Endothelial cell of umbilical vein (primary cell): ENCODE results near the gene NFU1. TPM values are rescaled to one million over a fixed set of nuclear protein-coding genes. Genes with fewer than 3 reads are reported as not detected.

ENCODE experiments used
- BruUV-seq: library from RNA; stranded (reverse); fragments of 400-500 nt; replicated peaks from 2 replicates; lab custom pipeline; 2021; lab: Mats Ljungman, UMichigan
- CTCF ChIA-PET: fragments of 300-600, 350-600 bp; sonication (Branson Sonifier 250); formaldehyde crosslinking; loops from one replicate; lab custom pipeline; 2021; ENCODE audit warnings: antibody characterized with exemption, inconsistent platforms; lab: Charles Lee
- POLR2A ChIA-PET: fragments of 300-600, 350-600 bp; sonication (Branson Sonifier 250); formaldehyde crosslinking; loops from one replicate; lab custom pipeline; 2021; ENCODE audit warnings: antibody characterized with exemption, inconsistent platforms; lab: Charles Lee
- DNase-seq: peaks from one replicate; pipeline ENCODE4 v3.0.0-alpha.2; 2011; ENCODE audit warnings: low read depth, low spot score
- FAIRE-seq: peaks from 2 replicates; lab custom pipeline; 2011; peaks lifted over from hg19 to GRCh38; lab: Jason Lieb, UNC
- H2AFZ ChIP-seq: 2 replicates; pipeline ENCODE4 v1.6.0; 2012; ENCODE audit warnings: low read depth, low read length, control low read depth, inconsistent platforms
- H3K27ac ChIP-seq: 2 replicates; pipeline ENCODE4 v1.5.1; 2011; ENCODE audit warnings: low read depth, mild to moderate bottlenecking, control low read depth, low read length, moderate library complexity; ENCODE audit not compliant: insufficient read depth
- H3K27me3 ChIP-seq, 2 experiments: 2 replicates each; pipeline versions ENCODE4 v1.6.0 to v1.6.1; 2011; ENCODE audit warnings: low read length in 2 of 2, mixed read lengths in 1 of 2; ENCODE audit not compliant: control insufficient read depth in 2 of 2, insufficient read depth in 2 of 2
- H3K36me3 ChIP-seq, 2 experiments: 2 replicates in 1 of 2; 3 replicates in 1 of 2; pipeline ENCODE4 v1.5.1; 2011; ENCODE audit warnings: low read length in 2 of 2, mild to moderate bottlenecking in 1 of 2, moderate library complexity in 1 of 2; ENCODE audit not compliant: control insufficient read depth in 2 of 2, insufficient read depth in 2 of 2; ENCODE audit errors: extremely low read depth in 1 of 2
- H3K4me1 ChIP-seq: 3 replicates; pipeline ENCODE4 v1.5.1; 2011; ENCODE audit warnings: mild to moderate bottlenecking, low read length; ENCODE audit not compliant: control insufficient read depth, insufficient read depth; ENCODE audit errors: extremely low read depth
- H3K4me2 ChIP-seq: 2 replicates; pipeline ENCODE4 v1.6.1; 2011; ENCODE audit warnings: low read length, control low read depth, mixed read lengths; ENCODE audit not compliant: insufficient read depth
- H3K4me3 ChIP-seq, 3 experiments: fragments of 200-600 bp in 1 of 3; sonication (generic), shearing (Covaris generic) in 1 of 3; replicated peaks in 1 of 3; 2 replicates each; pipeline ENCODE4 v1.5.1; 2011 to 2016; ENCODE audit warnings: control low read depth in 3 of 3, low read length in 3 of 3, mild to moderate bottlenecking in 2 of 3, inconsistent platforms in 1 of 3, low read depth in 1 of 3, moderate library complexity in 1 of 3; ENCODE audit not compliant: insufficient read depth in 1 of 3
- H3K79me2 ChIP-seq: 2 replicates; pipeline ENCODE4 v1.6.0; 2012; ENCODE audit warnings: low read length, inconsistent platforms; ENCODE audit not compliant: control insufficient read depth, insufficient read depth
- H3K9ac ChIP-seq: replicated peaks from 2 replicates; pipeline ENCODE3; 2011; ENCODE audit warnings: low read length, control low read depth; ENCODE audit not compliant: insufficient read depth; ENCODE audit errors: extremely low read depth
- H3K9me1 ChIP-seq: replicated peaks from 3 replicates; pipeline ENCODE4 v1.6.0; 2011; ENCODE audit warnings: mild to moderate bottlenecking, low read length; ENCODE audit not compliant: control insufficient read depth, insufficient read depth; ENCODE audit errors: extremely low read depth
- H3K9me3 ChIP-seq: replicated peaks from 2 replicates; pipeline ENCODE4 v1.5.1; 2012; ENCODE audit warnings: low read length, inconsistent platforms; ENCODE audit not compliant: control insufficient read depth, insufficient read depth
- H4K20me1 ChIP-seq: replicated peaks from 2 replicates; pipeline ENCODE3; 2011; ENCODE audit warnings: mild to moderate bottlenecking, low read length; ENCODE audit not compliant: control insufficient read depth, insufficient read depth; ENCODE audit errors: extremely low read depth
- CTCF ChIP-seq, 2 donors: IDR thresholded peaks; 1 replicate in 1 of 2; 2 replicates in 1 of 2; pipeline ENCODE4 v1.5.1; 2011; ENCODE audit warnings: low read length in 2 of 2, mild to moderate bottlenecking in 2 of 2, moderate library complexity in 2 of 2, control low read depth in 1 of 2, inconsistent platforms in 1 of 2, low read depth in 1 of 2; ENCODE audit not compliant: insufficient read depth in 1 of 2; ENCODE audit errors: extremely low read depth in 1 of 2
- EZH2 ChIP-seq: IDR thresholded peaks from 2 replicates; pipeline ENCODE4 v1.6.1; 2012; ENCODE audit warnings: borderline replicate concordance, low read depth, mild to moderate bottlenecking, moderate library complexity, low read length, inconsistent platforms; ENCODE audit not compliant: severe bottlenecking
- FOS ChIP-seq: IDR thresholded peaks from 2 replicates; pipeline ENCODE4 v1.6.1; 2011; ENCODE audit warnings: mild to moderate bottlenecking, low read length, moderate library complexity, borderline replicate concordance; ENCODE audit not compliant: insufficient read depth
- GATA2 ChIP-seq: IDR thresholded peaks from 2 replicates; pipeline ENCODE4 v1.7.0; 2011; ENCODE audit warnings: low read depth, mild to moderate bottlenecking, moderate library complexity, mixed read lengths, low read length; ENCODE audit not compliant: insufficient read length, insufficient read depth
- JUN ChIP-seq: IDR thresholded peaks from 2 replicates; pipeline ENCODE4 v1.6.1; 2011; ENCODE audit warnings: borderline replicate concordance, low read depth; ENCODE audit not compliant: insufficient read length, insufficient read depth
- MAX ChIP-seq: IDR thresholded peaks from 2 replicates; pipeline ENCODE4 v1.6.1; 2011; ENCODE audit not compliant: insufficient read depth, insufficient read length
- MYC ChIP-seq: IDR thresholded peaks from one replicate; pipeline ENCODE4 v1.6.1; 2011; ENCODE audit warnings: mild to moderate bottlenecking, low read depth, low read length
- POLR2A ChIP-seq: IDR thresholded peaks from 2 replicates; pipeline ENCODE4 v1.6.1; 2012; ENCODE audit warnings: low read depth, mild to moderate bottlenecking, control low read depth, low read length
- POLR2AphosphoS5 ChIP-seq: IDR thresholded peaks from 2 replicates; pipeline ENCODE4 v1.6.1; 2012; ENCODE audit warnings: low read depth, mild to moderate bottlenecking, control low read depth, low read length, moderate library complexity; ENCODE audit not compliant: insufficient read depth
- dilution Hi-C: fragments of 300-500 bp; cut with MboI; formaldehyde crosslinking; loops from one replicate; pipeline ENCODE4 v1.15.0; 2019; ENCODE audit warnings: low sequenced_read_pairs; ENCODE audit not compliant: extremely low pct_ligation_motif_present
- intact Hi-C: fragments of 100-400 bp; cut with micrococcal nuclease; formaldehyde crosslinking; loops from one replicate; pipeline ENCODE4 v1.10.0; 2022
- polyA plus RNA-seq, 4 experiments: library from polyadenylated mRNA; depleted of rRNA in 3 of 4; stranded (reverse) in 3 of 4; unstranded in 1 of 4; fragments of >200 nt; gene quantifications; 2 replicates each; pipeline versions ENCODE4 v1.2.1 to v1.2.3, GENCODE V29; 2011 to 2012; ENCODE audit warnings: missing spikeins in 1 of 4
- total RNA-seq: library from RNA; stranded (reverse); gene quantifications from 2 replicates; pipeline ENCODE4 v1.2.3, GENCODE V29; 2021

NFU1 gene
- total and polyA plus RNA-seq, 2 donors (not counting 3 experiments of a cell fraction or from before 2014, with no cell fraction given): 19.6 to 49.7 TPM

GRCh38 chr2:69477627-69478026 is 40.4 kb upstream of the NFU1 start:
- H3K79me2 ChIP-seq: no peaks in the 10 kb centered on the region
- dilution Hi-C loops (no loop called here), intact Hi-C loops (no loop called here)
- H3K36me3 ChIP-seq: peaks cover 3 to 11% of the 10 kb centered on the region in 2 experiments
- no TSS peak for BruUV-seq
- no peak overlapping the region for H3K9ac ChIP-seq
- H4K20me1 ChIP-seq: peaks cover 3% of the 10 kb centered on the region
- CTCF ChIA-PET: no interaction called here
- no peak for DNase-seq
- FAIRE-seq: no peak
- no peak overlapping the region for H2AFZ ChIP-seq
- no peaks in the 10 kb centered on the region for H3K9me3 ChIP-seq
- no peaks in the 10 kb centered on the region for H3K9me1 ChIP-seq
- H3K27me3 ChIP-seq: no peaks in the 10 kb centered on the region
- H3K4me3 ChIP-seq: no peak overlapping the region
- H3K4me2 ChIP-seq: no peak overlapping the region
- TF ChIP-seq JUN (no peak), POLR2AphosphoS5 (no peak), GATA2 (no peak), CTCF (IDR thresholded peaks at IDR 0.05; ENCODE audit: extremely low read depth in 1 of 2, insufficient read depth in 1 of 2, low read depth in 1 of 2, low read length in 2 of 2) (no peak), MAX (no peak), POLR2A (no peak), MYC (no peak), EZH2 (no peak), FOS (no peak)
- POLR2A ChIA-PET: no interaction called here
- no peaks in the 10 kb centered on the region for H3K4me1 ChIP-seq
- no peak overlapping the region for H3K27ac ChIP-seq
